Panc1 (cell line): ENCODE results near the gene NPHP4. TPM values are rescaled to one million over a fixed set of nuclear protein-coding genes. Genes with fewer than 3 reads are reported as not detected.

Experiments used
- ATAC-seq: fragments of 200-7000 bp; cut with Tn5 transposase; 2 replicates; pipeline ENCODE4 v1.9.1; 2020; ENCODE audit warnings: mild to moderate bottlenecking, moderate library complexity
- BruUV-seq: library from RNA; stranded (reverse); fragments of 400-500 nt; replicated peaks from 2 replicates; lab custom pipeline; 2021; lab: Mats Ljungman, UMichigan
- CTCF ChIA-PET: fragments of 300-600 bp; sonication (Branson Sonifier 250); formaldehyde crosslinking; loops from one replicate; lab custom pipeline; 2022; ENCODE audit warnings: antibody characterized with exemption; lab: Charles Lee
- POLR2A ChIA-PET: fragments of 300-600 bp; sonication (Branson Sonifier 250); formaldehyde crosslinking; loops from one replicate; lab custom pipeline; 2022; ENCODE audit warnings: antibody characterized with exemption; lab: Charles Lee
- DNase-seq: peaks from one replicate; pipeline ENCODE4 v3.0.0-alpha.2; 2010; ENCODE audit warnings: low read depth, low spot score
- H3K27ac ChIP-seq: 2 replicates; pipeline ENCODE4 v1.5.1; 2011; ENCODE audit warnings: mild to moderate bottlenecking, low read length, inconsistent platforms
- H3K27me3 ChIP-seq: fragments of 200-500 bp; sonication (Bioruptor generic); 2 replicates; pipeline ENCODE4 v1.6.0; 2014; ENCODE audit warnings: low read length, inconsistent platforms; ENCODE audit not compliant: control insufficient read depth, insufficient read depth
- H3K36me3 ChIP-seq: fragments of 200-500 bp; sonication (Bioruptor generic); 2 replicates; pipeline ENCODE4 v1.5.1; 2014; ENCODE audit warnings: inconsistent platforms, mild to moderate bottlenecking, low read length, moderate library complexity; ENCODE audit not compliant: control insufficient read depth, insufficient read depth
- H3K4me1 ChIP-seq: 2 replicates; pipeline ENCODE4 v1.5.1; 2011; ENCODE audit warnings: inconsistent platforms, mild to moderate bottlenecking, low read length, moderate library complexity; ENCODE audit not compliant: control insufficient read depth, insufficient read depth
- H3K4me3 ChIP-seq, 2 experiments: 2 replicates each; pipeline ENCODE4 v1.5.1; 2011 to 2012; ENCODE audit warnings: low read depth in 2 of 2, low read length in 2 of 2, mild to moderate bottlenecking in 2 of 2, inconsistent platforms in 1 of 2, moderate library complexity in 1 of 2
- H3K9me3 ChIP-seq: fragments of 200-500 bp; sonication (Bioruptor generic); 2 replicates; pipeline ENCODE4 v1.5.1; 2014; ENCODE audit warnings: low read depth, mild to moderate bottlenecking, inconsistent platforms, low read length, moderate library complexity; ENCODE audit not compliant: control insufficient read depth, insufficient read depth
- CTCF ChIP-seq: fragments of 450-650 bp; IDR thresholded peaks from 2 replicates; pipeline ENCODE4 v1.5.1; 2017; ENCODE audit warnings: mild to moderate bottlenecking
- POLR2AphosphoS5 ChIP-seq: IDR thresholded peaks from 2 replicates; pipeline ENCODE4 v1.6.1; 2012; ENCODE audit warnings: mild to moderate bottlenecking, low read depth, low read length, moderate library complexity
- REST ChIP-seq, 2 experiments: IDR thresholded peaks; 2 replicates each; pipeline ENCODE4 v1.6.1; 2011 to 2012; ENCODE audit warnings: low read depth in 2 of 2, control low read depth in 1 of 2, low read length in 1 of 2, mild to moderate bottlenecking in 1 of 2, moderate library complexity in 1 of 2; ENCODE audit not compliant: insufficient read depth in 1 of 2
- SIN3A ChIP-seq: IDR thresholded peaks from 2 replicates; pipeline ENCODE4 v1.6.1; 2012; ENCODE audit warnings: low read depth, mild to moderate bottlenecking, low read length, moderate library complexity, borderline replicate concordance; ENCODE audit not compliant: insufficient read depth
- TCF7L2 ChIP-seq: IDR thresholded peaks from 2 replicates; pipeline ENCODE4 v1.6.1; 2011; ENCODE audit warnings: mild to moderate bottlenecking, low read depth, low read length, inconsistent platforms
- in situ Hi-C: cut with HindIII; loops from 2 replicates; pipeline ENCODE4 v1.10.0; 2016; ENCODE audit warnings: low sequenced_read_pairs, low pct_unique_long_range_greater_than_20kb
- intact Hi-C: fragments of 100-400 bp; cut with micrococcal nuclease; formaldehyde crosslinking; loops from one replicate; pipeline ENCODE4 v1.10.0; 2022; ENCODE audit not compliant: unreplicated experiment
- total RNA-seq: library from RNA; stranded (reverse); gene quantifications from one replicate; pipeline ENCODE4 v1.2.1, GENCODE V29; 2021; ENCODE audit not compliant: unreplicated experiment

The NPHP4 gene
- total RNA-seq, 1 experiment from 2014 or later: 20.1 TPM

- POLR2A ChIA-PET: no interaction called here
- BruUV-seq: no TSS peak
- ATAC-seq: peak; percentile 36; the same call in 1 of the 2 replicates
These were observed 135.9 kb downstream of the NPHP4 start for GRCh38 chr1:5856246-5856815.

GRCh38 chr1:5855196-5855897 is 136.9 kb downstream of the NPHP4 start:
- no peak overlapping the region for H3K27ac ChIP-seq
- H3K9me3 ChIP-seq: no peaks in the 10 kb centered on the region
- ATAC-seq (no peak), DNase-seq (no peak)
- ChIA-PET CTCF (no interaction called here), POLR2A (no interaction called here)
- no peak overlapping the region for H3K4me3 ChIP-seq
- no peaks in the 10 kb centered on the region for H3K27me3 ChIP-seq
- no peak for TF ChIP-seq TCF7L2
- TF ChIP-seq REST (IDR thresholded peaks at IDR 0.05; ENCODE audit: insufficient read depth in 1 of 2, low read depth in 2 of 2, low read length in 1 of 2): no peak
- no peak for TF ChIP-seq POLR2AphosphoS5
- no peak for TF ChIP-seq SIN3A
- no peak for TF ChIP-seq CTCF
- BruUV-seq: no TSS peak
- no peaks in the 10 kb centered on the region for H3K36me3 ChIP-seq
- no peaks in the 10 kb centered on the region for H3K4me1 ChIP-seq
- in situ Hi-C loops: no loop called here
- intact Hi-C loops: no loop called here

More at GRCh38 chr1:5856246-5856815, 135.9 kb downstream of the NPHP4 start:
- no peaks in the 10 kb centered on the region for H3K27me3 ChIP-seq
- CTCF ChIA-PET: no interaction called here
- TF ChIP-seq POLR2AphosphoS5 (no peak), SIN3A (no peak), REST (IDR thresholded peaks at IDR 0.05; ENCODE audit: insufficient read depth in 1 of 2, low read depth in 2 of 2, low read length in 1 of 2) (no peak), TCF7L2 (no peak), CTCF (no peak)
- no peak for DNase-seq
- H3K27ac ChIP-seq: no peak overlapping the region
- no peaks in the 10 kb centered on the region for H3K9me3 ChIP-seq
- H3K4me3 ChIP-seq: no peak overlapping the region
- H3K4me1 ChIP-seq: no peaks in the 10 kb centered on the region
- in situ Hi-C loops (no loop called here), intact Hi-C loops (no loop called here)
- H3K36me3 ChIP-seq: no peaks in the 10 kb centered on the region
